ENCODE data around the gene CPXM1. TPM values are rescaled to one million over a fixed set of nuclear protein-coding genes. Genes with fewer than 3 reads are reported as not detected.

Gene CPXM1
- under 1 TPM; 0.11 to 0.26 TPM for total RNA-seq

GRCh38 chr20:2800521-2801285 lies at the start of gene CPXM1:
Gene CPXM1 (minus strand): TSS chr20:2800627. CDS start chr20:2800572, 55 bp downstream.
- Mint-ChIP-seq H3K36me3 (ENCODE audit: low read depth) (peaks cover 3% of the 10 kb centered on the region), H3K27me3 (ENCODE audit: low read depth) (peaks cover 53% of the 10 kb centered on the region), H3K4me3 (peak within 1 kb of the TSS; percentile 76), H3K9me3 (ENCODE audit: insufficient read depth) (no peaks in the 10 kb centered on the region), H3K27ac (peak within 1 kb of the TSS; percentile 57), H3K4me1 (ENCODE audit: low read depth) (peaks cover 32% of the 10 kb centered on the region)
- ChIA-PET CTCF (interaction anchor here (0.7 to 1.0 kb wide), 2 partner anchors 21 to 43 kb away, joined by 3 to 4 read pairs; no protein-coding TSS in a partner anchor), POLR2A (interaction anchor here (0.5 to 1.3 kb wide), 3 partner anchors 8 to 331 kb away, joined by 3 to 4 read pairs (median 3); partner anchors contain the start of gene VPS16)
- ATAC-seq (peak; percentile 49), DNase-seq (no peak)

DNA sequence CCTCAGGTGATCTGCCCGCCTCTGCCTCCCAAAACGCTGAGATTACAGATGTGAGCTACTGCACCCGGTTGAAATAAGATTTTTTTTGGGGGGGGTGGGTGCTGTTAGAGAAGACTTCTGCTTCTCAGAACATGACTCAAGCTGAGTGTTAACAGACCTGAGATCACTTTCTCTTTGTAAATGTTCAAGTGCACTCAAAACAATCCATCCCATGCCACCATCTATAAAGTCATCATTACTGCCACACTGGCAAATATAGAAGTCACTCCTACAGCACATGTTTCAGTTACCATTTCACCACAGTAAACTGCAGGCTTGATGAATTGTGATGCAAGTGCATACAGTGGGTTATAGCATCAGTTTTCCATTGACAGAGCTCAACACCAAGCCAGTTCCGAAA lies 49.1 kb upstream of the CPXM1 start:
- POLR2A ChIA-PET, result interaction anchor here (1.2 kb wide), 1 partner anchor 9 kb away, joined by 4 read pairs; the partner anchor contains the start of genes PCED1A and VPS16
- H3K9me3 Mint-ChIP-seq (ENCODE audit: insufficient read depth), result no peaks in the 10 kb centered on the region
- H3K36me3 Mint-ChIP-seq (ENCODE audit: low read depth), result peaks cover 10% of the 10 kb centered on the region
- no peak overlapping the region for H3K4me3 Mint-ChIP-seq
- CTCF ChIA-PET, result interaction anchor here (0.8 to 2.0 kb wide), 2 partner anchors 16 to 31 kb away, joined by 3 to 5 read pairs; no protein-coding TSS in a partner anchor
- H3K4me1 Mint-ChIP-seq (ENCODE audit: low read depth), result peaks cover 44% of the 10 kb centered on the region
- no peak overlapping the region for H3K27ac Mint-ChIP-seq
- no peaks in the 10 kb centered on the region for H3K27me3 Mint-ChIP-seq (ENCODE audit: low read depth)
- DNase-seq (no peak), ATAC-seq (no peak)

DNA sequence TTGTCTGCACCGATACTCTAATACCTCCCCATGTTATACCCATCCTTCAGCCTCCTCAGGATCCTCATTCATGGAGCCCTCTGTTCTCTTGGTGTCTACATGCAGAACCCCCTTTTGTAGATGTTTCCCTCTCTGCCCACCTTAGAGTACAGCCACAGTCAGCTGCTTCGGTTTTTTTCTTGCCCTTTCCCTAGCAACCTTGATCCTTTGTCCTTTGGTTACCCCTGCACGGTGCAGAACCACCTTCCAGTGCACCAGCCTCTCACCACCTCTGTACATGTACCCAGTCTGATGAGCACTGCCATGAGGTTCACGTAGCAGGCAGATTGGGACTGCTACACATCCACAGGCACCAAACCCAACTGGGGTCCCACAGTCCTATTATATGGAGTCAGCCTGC lies 47.4 kb upstream of the CPXM1 start:
- CTCF ChIA-PET, result no interaction called here
- Mint-ChIP-seq H3K36me3 (ENCODE audit: low read depth) (peaks cover 14% of the 10 kb centered on the region), H3K27me3 (ENCODE audit: low read depth) (no peaks in the 10 kb centered on the region), H3K27ac (no peak overlapping the region), H3K4me1 (ENCODE audit: low read depth) (peaks cover 36% of the 10 kb centered on the region), H3K9me3 (ENCODE audit: insufficient read depth) (no peaks in the 10 kb centered on the region), H3K4me3 (no peak overlapping the region)
- ATAC-seq (no peak), DNase-seq (no peak)
- POLR2A ChIA-PET, result no interaction called here

- DNase-seq, result no peak
- no peak for ATAC-seq
These were observed 46.3 kb upstream of the CPXM1 start for GRCh38 chr20:2846698-2847097.

GRCh38 chr20:2845607-2846006 lies 45.2 kb upstream of the CPXM1 start:
- Mint-ChIP-seq H3K36me3 (ENCODE audit: low read depth) (peaks cover 14% of the 10 kb centered on the region), H3K27ac (peak overlapping the region; percentile 30), H3K4me3 (no peak overlapping the region), H3K4me1 (ENCODE audit: low read depth) (peaks cover 26% of the 10 kb centered on the region), H3K9me3 (ENCODE audit: insufficient read depth) (no peaks in the 10 kb centered on the region), H3K27me3 (ENCODE audit: low read depth) (no peaks in the 10 kb centered on the region)
- no peak for DNase-seq
- ChIA-PET POLR2A (no interaction called here), CTCF (no interaction called here)
- ATAC-seq, result no peak

More at GRCh38 chr20:2846698-2847097, 46.3 kb upstream of the CPXM1 start:
- Mint-ChIP-seq H3K36me3 (ENCODE audit: low read depth) (peaks cover 14% of the 10 kb centered on the region), H3K27me3 (ENCODE audit: low read depth) (no peaks in the 10 kb centered on the region), H3K9me3 (ENCODE audit: insufficient read depth) (no peaks in the 10 kb centered on the region), H3K4me3 (no peak overlapping the region), H3K27ac (no peak overlapping the region), H3K4me1 (ENCODE audit: low read depth) (peaks cover 25% of the 10 kb centered on the region)
- POLR2A ChIA-PET, result no interaction called here
- CTCF ChIA-PET, result no interaction called here

DNA sequence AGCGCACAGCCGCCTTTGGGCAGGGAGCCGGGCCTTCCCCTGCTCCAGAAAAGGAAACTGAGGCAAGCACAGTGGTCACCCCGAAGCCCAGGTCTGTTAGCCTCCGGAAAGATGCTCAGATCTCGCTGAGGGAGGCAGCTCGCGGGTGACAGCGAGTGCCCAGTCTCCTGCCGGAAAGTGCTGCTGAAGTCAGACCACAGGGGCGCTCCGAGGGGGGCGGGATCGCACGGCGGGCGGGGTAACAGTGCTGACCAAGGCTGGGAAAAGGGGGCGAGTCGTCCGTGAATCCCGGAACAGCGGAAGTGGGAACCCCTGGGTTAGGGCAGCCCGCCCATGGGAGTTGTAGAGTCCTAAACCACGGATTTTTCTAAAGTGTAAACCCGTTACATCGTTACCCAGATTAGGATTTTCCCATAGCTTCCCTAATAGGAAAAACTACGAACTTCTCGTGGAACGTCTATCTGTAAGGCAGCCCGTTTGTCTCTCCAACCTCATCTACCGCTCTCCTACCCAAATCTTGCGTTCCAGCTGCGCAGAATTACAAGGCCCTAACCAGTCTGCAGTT lies 40.6 kb upstream of the CPXM1 start:
- Mint-ChIP-seq H3K4me3 (peak overlapping the region; percentile 83), H3K4me1 (ENCODE audit: low read depth) (peaks cover 22% of the 10 kb centered on the region), H3K9me3 (ENCODE audit: insufficient read depth) (no peaks in the 10 kb centered on the region), H3K36me3 (ENCODE audit: low read depth) (peaks cover 13% of the 10 kb centered on the region), H3K27me3 (ENCODE audit: low read depth) (peaks cover 2% of the 10 kb centered on the region), H3K27ac (peak overlapping the region; percentile 65)
- CTCF ChIA-PET, result interaction anchor here (1.6 kb wide), 1 partner anchor 129 kb away, joined by 5 read pairs; no protein-coding TSS in a partner anchor
- POLR2A ChIA-PET, result interaction anchor here (0.7 to 2.6 kb wide), 9 partner anchors 8 to 204 kb away, joined by 3 to 9 read pairs (median 3); partner anchors contain the start of genes CPXM1 and PTPRA
- peak; percentile 57 for DNase-seq
- peak; percentile 52 for ATAC-seq

DNA sequence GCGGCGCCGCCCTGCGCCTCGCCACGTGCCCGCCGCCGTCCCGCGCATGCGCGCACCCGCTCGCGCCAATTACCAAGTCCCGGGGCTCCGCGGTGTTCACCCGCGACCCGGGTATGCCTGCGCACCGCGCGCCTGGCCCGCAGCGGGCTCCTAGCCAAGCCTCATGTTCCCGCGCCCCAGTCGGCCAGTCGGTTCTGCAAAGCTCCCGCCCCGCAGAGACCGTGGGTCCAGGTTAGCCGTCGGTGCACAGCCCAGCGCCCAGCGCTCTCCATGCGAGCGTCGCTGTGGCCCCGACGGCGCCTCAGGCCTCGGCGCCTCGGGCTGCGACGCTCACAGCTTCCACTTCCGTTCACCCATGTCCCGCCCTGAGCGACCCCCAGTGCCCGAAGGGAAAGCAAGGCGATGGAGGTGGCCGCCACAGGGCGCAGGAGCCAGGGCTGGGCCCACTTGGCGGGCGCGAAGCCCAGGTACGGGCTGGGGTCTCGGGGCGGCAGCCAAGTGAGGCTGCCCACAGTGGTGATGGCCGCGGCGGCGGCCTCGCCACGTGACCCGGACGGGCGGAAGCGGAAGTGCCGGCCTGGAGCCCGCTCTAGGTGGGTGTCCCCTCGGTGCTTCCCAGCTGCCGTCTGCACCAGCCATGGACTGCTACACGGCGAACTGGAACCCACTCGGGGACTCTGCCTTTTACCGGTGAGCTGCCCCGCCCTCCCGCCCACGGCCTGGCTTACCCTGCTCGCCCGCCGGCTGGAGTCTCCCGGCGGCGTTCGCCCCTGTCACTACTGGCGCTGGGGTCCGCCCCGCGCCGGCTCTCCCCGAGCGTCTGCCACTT lies 39.9 kb upstream of the CPXM1 start, which contains the start of the genes PCED1A and VPS16:
Gene PCED1A, minus strand, starts transcription at position 518 of the 829 bp plus-strand sequence. CDS start 743 bp downstream, outside the sequence.
Gene VPS16, plus strand, starts transcription at position 608 of the 829 bp plus-strand sequence. Its CDS starts 30 bp downstream, at position 638.
- peaks cover 18% of the 10 kb centered on the region for H3K4me1 Mint-ChIP-seq (ENCODE audit: low read depth)
- peak within 1 kb of the TSS; percentile 88 for H3K27ac Mint-ChIP-seq
- peaks cover 13% of the 10 kb centered on the region for H3K36me3 Mint-ChIP-seq (ENCODE audit: low read depth)
- H3K9me3 Mint-ChIP-seq (ENCODE audit: insufficient read depth), result no peaks in the 10 kb centered on the region
- peaks cover 2% of the 10 kb centered on the region for H3K27me3 Mint-ChIP-seq (ENCODE audit: low read depth)
- peak within 1 kb of the TSS; percentile 83 for H3K4me3 Mint-ChIP-seq
- ChIA-PET CTCF (interaction anchor here (1.6 kb wide), 1 partner anchor 128 kb away, joined by 5 read pairs; no protein-coding TSS in a partner anchor), POLR2A (interaction anchor here (0.5 to 2.6 kb wide), 12 partner anchors 8 to 205 kb away, joined by 3 to 9 read pairs (median 3); partner anchors contain the start of genes CPXM1 and PTPRA)
- DNase-seq (peak; percentile 90), ATAC-seq (peak; percentile 98)

DNA sequence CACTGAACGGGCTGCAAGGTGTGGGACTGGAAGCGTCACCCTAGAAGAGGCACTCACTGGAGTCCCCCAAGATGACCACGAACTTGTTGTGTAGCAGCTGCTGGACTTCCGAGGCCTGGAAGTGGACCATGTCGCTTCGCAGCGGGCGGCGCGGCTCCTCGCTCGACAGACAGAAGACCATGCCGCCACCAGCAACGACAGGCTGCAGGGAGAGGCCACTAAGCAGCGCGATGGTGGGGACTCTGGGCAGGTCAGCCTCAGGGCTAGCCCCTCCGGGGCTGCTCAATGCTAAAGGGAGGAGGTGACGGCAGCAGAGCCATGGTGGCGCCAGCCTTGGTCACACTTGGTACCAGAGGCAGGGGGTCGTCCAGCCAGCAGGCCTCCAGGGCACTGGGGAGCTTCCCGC lies 39.3 kb upstream of the CPXM1 start:
- Mint-ChIP-seq H3K4me1 (ENCODE audit: low read depth) (peaks cover 13% of the 10 kb centered on the region), H3K27me3 (ENCODE audit: low read depth) (peaks cover 2% of the 10 kb centered on the region), H3K9me3 (ENCODE audit: insufficient read depth) (no peaks in the 10 kb centered on the region), H3K27ac (peak overlapping the region; percentile 88), H3K4me3 (peak overlapping the region; percentile 69), H3K36me3 (ENCODE audit: low read depth) (peaks cover 10% of the 10 kb centered on the region)
- CTCF ChIA-PET, result interaction anchor here (1.6 kb wide), 1 partner anchor 128 kb away, joined by 5 read pairs; no protein-coding TSS in a partner anchor
- DNase-seq (no peak), ATAC-seq (no peak)
- POLR2A ChIA-PET, result interaction anchor here (0.5 to 2.6 kb wide), 9 partner anchors 9 to 188 kb away, joined by 3 to 9 read pairs (median 4); partner anchors contain the start of gene PTPRA

GRCh38 chr20:2838847-2839671 lies 38.6 kb upstream of the CPXM1 start:
- POLR2A ChIA-PET, result interaction anchor here (0.5 to 2.6 kb wide), 8 partner anchors 13 to 151 kb away, joined by 3 to 9 read pairs (median 4); partner anchors contain the start of gene PTPRA

GRCh38 chr20:2838170-2838797 lies 37.9 kb upstream of the CPXM1 start:
- DNase-seq (no peak), ATAC-seq (no peak)
- Mint-ChIP-seq H3K4me1 (ENCODE audit: low read depth) (peaks cover 10% of the 10 kb centered on the region), H3K27ac (peak overlapping the region; percentile 36), H3K27me3 (ENCODE audit: low read depth) (peaks cover 2% of the 10 kb centered on the region), H3K4me3 (no peak overlapping the region), H3K9me3 (ENCODE audit: insufficient read depth) (no peaks in the 10 kb centered on the region), H3K36me3 (ENCODE audit: low read depth) (peaks cover 6% of the 10 kb centered on the region)
- ChIA-PET POLR2A (interaction anchor here (1.8 kb wide), 1 partner anchor 35 kb away, joined by 4 read pairs; the partner anchor contains the start of gene PTPRA), CTCF (interaction anchor here (0.8 kb wide), 1 partner anchor 150 kb away, joined by 3 read pairs; no protein-coding TSS in a partner anchor)

More at GRCh38 chr20:2838847-2839671, 38.6 kb upstream of the CPXM1 start:
- Mint-ChIP-seq H3K9me3 (ENCODE audit: insufficient read depth) (no peaks in the 10 kb centered on the region), H3K27me3 (ENCODE audit: low read depth) (peaks cover 2% of the 10 kb centered on the region), H3K4me1 (ENCODE audit: low read depth) (peaks cover 10% of the 10 kb centered on the region), H3K4me3 (peak overlapping the region; percentile 69), H3K27ac (peak overlapping the region; percentile 88), H3K36me3 (ENCODE audit: low read depth) (peaks cover 7% of the 10 kb centered on the region)
- ATAC-seq (no peak), DNase-seq (no peak)
- CTCF ChIA-PET, result no interaction called here
